Measurements from ENCODE around the gene IDI2.

IDI2 gene

DNA sequence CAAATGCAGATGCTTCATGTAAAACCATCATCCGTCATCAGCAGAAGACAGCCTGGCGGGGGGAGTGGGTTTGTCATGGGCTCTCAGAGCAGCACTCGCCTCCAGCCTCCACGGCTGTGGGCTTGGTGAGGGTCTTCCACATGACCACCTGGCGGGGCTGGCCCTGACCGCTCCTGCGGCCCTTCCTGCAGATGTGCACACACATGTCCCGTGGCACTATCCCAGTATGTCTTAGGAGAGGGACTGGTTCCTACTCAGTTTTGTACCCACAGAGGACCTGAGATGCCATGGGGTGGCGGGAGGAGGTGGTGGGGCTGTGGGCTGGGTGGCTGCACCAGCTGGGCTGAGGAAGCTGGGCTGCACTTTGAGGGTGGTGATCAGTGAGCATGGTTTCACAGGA is 4.7 kb downstream of the IDI2 start:
- Histone ChIP-seq H3K4me1 (ENCODE audit: insufficient read depth, low read length, severe bottlenecking) (no peaks in the 10 kb centered on the region), H3K4me2 (ENCODE audit: low read length) (no peak overlapping the region), H3K9me3 (ENCODE audit: low read length) (no peaks in the 10 kb centered on the region), H3K79me2 (ENCODE audit: insufficient read depth, low read length) (no peaks in the 10 kb centered on the region), H3K36me3 (ENCODE audit: insufficient read depth, low read length) (peaks cover 42% of the 10 kb centered on the region), H3F3A (ENCODE audit: insufficient read depth, low read length) (no peaks in the 10 kb centered on the region), H3K27me3 (ENCODE audit: insufficient read depth, low read length) (no peaks in the 10 kb centered on the region), H3K9me2 (ENCODE audit: low read depth, low read length) (no peaks in the 10 kb centered on the region), H3K4me3 (ENCODE audit: low read depth, low read length, poor library complexity, severe bottlenecking) (no peak overlapping the region), H3K27ac (ENCODE audit: low read depth, low read length, poor library complexity, severe bottlenecking) (no peak overlapping the region), H3K9ac (ENCODE audit: low read length) (no peak overlapping the region), H2AFZ (ENCODE audit: low read length) (no peak overlapping the region), H4K20me1 (ENCODE audit: insufficient read depth, low read length) (no peaks in the 10 kb centered on the region)
- TF ChIP-seq, protein P1, sequence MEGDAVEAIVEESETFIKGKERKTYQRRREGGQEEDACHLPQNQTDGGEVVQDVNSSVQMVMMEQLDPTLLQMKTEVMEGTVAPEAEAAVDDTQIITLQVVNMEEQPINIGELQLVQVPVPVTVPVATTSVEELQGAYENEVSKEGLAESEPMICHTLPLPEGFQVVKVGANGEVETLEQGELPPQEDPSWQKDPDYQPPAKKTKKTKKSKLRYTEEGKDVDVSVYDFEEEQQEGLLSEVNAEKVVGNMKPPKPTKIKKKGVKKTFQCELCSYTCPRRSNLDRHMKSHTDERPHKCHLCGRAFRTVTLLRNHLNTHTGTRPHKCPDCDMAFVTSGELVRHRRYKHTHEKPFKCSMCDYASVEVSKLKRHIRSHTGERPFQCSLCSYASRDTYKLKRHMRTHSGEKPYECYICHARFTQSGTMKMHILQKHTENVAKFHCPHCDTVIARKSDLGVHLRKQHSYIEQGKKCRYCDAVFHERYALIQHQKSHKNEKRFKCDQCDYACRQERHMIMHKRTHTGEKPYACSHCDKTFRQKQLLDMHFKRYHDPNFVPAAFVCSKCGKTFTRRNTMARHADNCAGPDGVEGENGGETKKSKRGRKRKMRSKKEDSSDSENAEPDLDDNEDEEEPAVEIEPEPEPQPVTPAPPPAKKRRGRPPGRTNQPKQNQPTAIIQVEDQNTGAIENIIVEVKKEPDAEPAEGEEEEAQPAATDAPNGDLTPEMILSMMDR (IDR thresholded peaks at IDR 0.05; ENCODE audit: low read length) = no peak
- no peak for TF ChIP-seq EZH2 (IDR thresholded peaks at IDR 0.05; ENCODE audit: borderline replicate concordance, low read length)

GRCh38 chr10:1020460-1020859 is 5.2 kb downstream of the IDI2 start:
- peaks cover 47% of the 10 kb centered on the region for H3K36me3 ChIP-seq (ENCODE audit: insufficient read depth, low read length)
- no peak overlapping the region for H3K27ac ChIP-seq (ENCODE audit: low read depth, low read length, poor library complexity, severe bottlenecking)
- H3K27me3 ChIP-seq (ENCODE audit: insufficient read depth, low read length) = no peaks in the 10 kb centered on the region
- H2AFZ ChIP-seq (ENCODE audit: low read length) = no peak overlapping the region
- H3K4me3 ChIP-seq (ENCODE audit: low read depth, low read length, poor library complexity, severe bottlenecking) = no peak overlapping the region
- no peak overlapping the region for H3K9ac ChIP-seq (ENCODE audit: low read length)
- H3K79me2 ChIP-seq (ENCODE audit: insufficient read depth, low read length) = no peaks in the 10 kb centered on the region
- H3F3A ChIP-seq (ENCODE audit: insufficient read depth, low read length) = no peaks in the 10 kb centered on the region
- TF ChIP-seq, protein P1 (IDR thresholded peaks at IDR 0.05; ENCODE audit: low read length) = no peak
- no peak for TF ChIP-seq EZH2 (IDR thresholded peaks at IDR 0.05; ENCODE audit: borderline replicate concordance, low read length)
- no peaks in the 10 kb centered on the region for H3K9me2 ChIP-seq (ENCODE audit: low read depth, low read length)
- no peaks in the 10 kb centered on the region for H4K20me1 ChIP-seq (ENCODE audit: insufficient read depth, low read length)
- no peak overlapping the region for H3K4me2 ChIP-seq (ENCODE audit: low read length)
- no peaks in the 10 kb centered on the region for H3K9me3 ChIP-seq (ENCODE audit: low read length)
- no peaks in the 10 kb centered on the region for H3K4me1 ChIP-seq (ENCODE audit: insufficient read depth, low read length, severe bottlenecking)

GRCh38 chr10:1019362-1019761 is 6.3 kb downstream of the IDI2 start:
- no peaks in the 10 kb centered on the region for H3K4me1 ChIP-seq (ENCODE audit: insufficient read depth, low read length, severe bottlenecking)
- H3K4me3 ChIP-seq (ENCODE audit: low read depth, low read length, poor library complexity, severe bottlenecking) = no peak overlapping the region
- H3K27me3 ChIP-seq (ENCODE audit: insufficient read depth, low read length) = no peaks in the 10 kb centered on the region
- TF ChIP-seq, protein P1 (IDR thresholded peaks at IDR 0.05; ENCODE audit: low read length) = no peak
- TF ChIP-seq EZH2 (IDR thresholded peaks at IDR 0.05; ENCODE audit: borderline replicate concordance, low read length) = no peak
- H3K4me2 ChIP-seq (ENCODE audit: low read length) = no peak overlapping the region
- H3K27ac ChIP-seq (ENCODE audit: low read depth, low read length, poor library complexity, severe bottlenecking) = no peak overlapping the region
- no peaks in the 10 kb centered on the region for H3K9me2 ChIP-seq (ENCODE audit: low read depth, low read length)
- no peaks in the 10 kb centered on the region for H4K20me1 ChIP-seq (ENCODE audit: insufficient read depth, low read length)
- no peaks in the 10 kb centered on the region for H3K79me2 ChIP-seq (ENCODE audit: insufficient read depth, low read length)
- H2AFZ ChIP-seq (ENCODE audit: low read length) = no peak overlapping the region
- H3K9ac ChIP-seq (ENCODE audit: low read length) = no peak overlapping the region
- H3K36me3 ChIP-seq (ENCODE audit: insufficient read depth, low read length) = peaks cover 57% of the 10 kb centered on the region
- H3K9me3 ChIP-seq (ENCODE audit: low read length) = no peaks in the 10 kb centered on the region
- H3F3A ChIP-seq (ENCODE audit: insufficient read depth, low read length) = no peaks in the 10 kb centered on the region
